ENCODE data around the gene ADCY9. TPM values are rescaled to one million over a fixed set of nuclear protein-coding genes. Genes with fewer than 3 reads are reported as not detected.
"Not testable (repeated sequence)": the region's sequence is repeated elsewhere in the genome, so short reads cannot be mapped to it uniquely, and the experiment has no call there.

The ADCY9 gene
- total and polyA plus RNA-seq, 2 experiments from 2014 or later = 7.1 to 28.4 TPM

DNA sequence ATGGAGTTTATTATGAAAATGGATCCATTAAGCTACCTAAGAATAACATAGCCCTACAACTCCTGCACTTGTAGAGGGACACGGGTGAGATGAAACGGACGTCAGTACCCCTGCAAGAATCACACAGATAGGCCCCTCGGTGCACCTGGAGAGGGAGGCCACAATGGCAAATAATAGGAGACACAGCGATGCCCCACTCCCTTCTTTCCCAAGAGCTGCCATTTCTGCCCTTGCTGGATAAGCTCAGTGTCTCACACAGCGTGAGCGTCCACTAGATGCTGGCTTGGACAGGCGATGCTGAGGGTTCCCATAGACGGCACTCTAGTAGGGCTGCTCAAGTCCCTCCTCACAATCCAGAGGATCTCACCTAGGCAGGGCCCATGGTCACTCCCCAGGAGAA is 67.8 kb downstream of the ADCY9 start:
- Histone ChIP-seq H3K36me3 (no peaks in the 10 kb centered on the region), H3K9me3 (ENCODE audit: low read depth) (no peaks in the 10 kb centered on the region), H3K27me3 (no peaks in the 10 kb centered on the region), H3K4me1 (ENCODE audit: low read depth) (peaks cover 21% of the 10 kb centered on the region), H3K4me3 (no peak overlapping the region), H3K27ac (no peak overlapping the region)
- no peak for DNase-seq (ENCODE audit: low read depth in 1 of 2, low spot score in 1 of 2)
- TF ChIP-seq CTCF (IDR thresholded peaks at IDR 0.05; ENCODE audit: low read depth, low read length) = no peak

DNA sequence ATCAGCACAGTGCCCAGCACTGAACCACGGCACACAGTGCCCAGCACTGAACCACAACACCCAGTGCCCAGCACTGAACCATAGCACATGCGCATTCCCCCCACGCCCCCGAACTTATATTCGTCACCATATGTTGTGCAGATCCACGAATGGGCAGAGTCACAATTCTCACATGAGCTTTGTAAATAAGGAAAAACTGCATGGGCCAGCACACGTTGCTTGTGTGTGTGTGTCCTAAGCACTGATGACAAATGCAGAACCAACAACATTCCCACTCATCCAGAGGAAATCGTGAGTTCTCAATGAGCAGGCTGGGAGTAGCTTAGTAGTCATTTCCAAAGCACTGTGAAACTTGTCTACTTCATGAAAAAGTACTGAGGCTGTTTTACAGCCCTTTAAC is 70.0 kb downstream of the ADCY9 start:
- DNase-seq (ENCODE audit: low read depth in 1 of 2, low spot score in 1 of 2) = no peak
- TF ChIP-seq CTCF (IDR thresholded peaks at IDR 0.05; ENCODE audit: low read depth, low read length) = no peak
- no peak overlapping the region for H3K27ac ChIP-seq
- H3K27me3 ChIP-seq = no peaks in the 10 kb centered on the region
- peaks cover 4% of the 10 kb centered on the region for H3K4me1 ChIP-seq (ENCODE audit: low read depth)
- no peaks in the 10 kb centered on the region for H3K9me3 ChIP-seq (ENCODE audit: low read depth)
- no peaks in the 10 kb centered on the region for H3K36me3 ChIP-seq
- H3K4me3 ChIP-seq = no peak overlapping the region

DNA sequence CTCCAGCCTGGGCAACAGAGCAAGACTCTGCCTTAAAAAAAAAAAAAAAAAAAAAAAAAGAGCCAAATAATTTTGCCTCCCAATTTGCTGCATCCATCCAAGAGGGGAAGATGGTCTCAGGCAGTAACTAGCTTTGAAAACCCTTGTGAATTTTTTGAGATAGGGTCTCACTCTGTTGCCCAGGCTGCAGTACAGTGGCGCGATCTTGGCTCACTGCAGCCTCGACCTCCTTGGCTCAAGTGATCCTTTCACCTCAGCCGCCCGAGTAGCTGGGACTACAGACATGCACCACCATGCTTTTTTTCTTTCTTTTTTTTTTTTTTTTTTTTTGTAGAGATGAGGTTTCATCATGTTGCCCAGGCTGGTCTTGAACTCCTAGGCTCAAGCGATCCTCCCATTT is 70.7 kb downstream of the ADCY9 start:
- H3K9me3 ChIP-seq (ENCODE audit: low read depth); H3K4me1 ChIP-seq (ENCODE audit: low read depth); H3K27me3 ChIP-seq; DNase-seq (ENCODE audit: low read depth in 1 of 2, low spot score in 1 of 2); H3K36me3 ChIP-seq; H3K27ac ChIP-seq; H3K4me3 ChIP-seq: not testable (repeated sequence)

GRCh38 chr16:4042581-4042980 is 73.7 kb downstream of the ADCY9 start:
- no peaks in the 10 kb centered on the region for H3K27me3 ChIP-seq
- H3K9me3 ChIP-seq (ENCODE audit: low read depth) = no peaks in the 10 kb centered on the region
- DNase-seq (ENCODE audit: low read depth in 1 of 2, low spot score in 1 of 2) = no peak
- no peaks in the 10 kb centered on the region for H3K36me3 ChIP-seq
- no peak overlapping the region for H3K27ac ChIP-seq
- no peak for TF ChIP-seq CTCF (IDR thresholded peaks at IDR 0.05; ENCODE audit: low read depth, low read length)
- peaks cover 4% of the 10 kb centered on the region for H3K4me1 ChIP-seq (ENCODE audit: low read depth)
- H3K4me3 ChIP-seq = no peak overlapping the region

DNA sequence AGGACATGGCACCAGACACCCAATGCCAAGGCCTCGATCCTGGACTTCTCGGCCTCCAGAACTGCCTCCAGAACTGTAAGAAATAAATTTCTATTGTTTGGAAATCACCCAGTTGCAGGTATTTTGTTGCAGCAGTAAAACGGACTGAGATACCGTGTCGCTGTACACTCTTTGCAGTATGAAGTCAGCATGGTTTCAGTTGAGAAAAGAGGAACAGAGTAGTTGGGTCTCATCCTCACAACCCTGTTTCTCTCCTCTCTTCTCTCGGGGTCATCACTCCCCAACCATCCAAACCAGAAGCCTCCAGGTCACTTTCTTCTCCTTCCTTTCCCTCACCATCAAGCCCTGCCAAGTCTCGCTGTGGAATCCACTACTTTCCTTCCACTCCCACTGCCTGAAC is 77.8 kb downstream of the ADCY9 start:
- no peak for TF ChIP-seq CTCF (IDR thresholded peaks at IDR 0.05; ENCODE audit: low read depth, low read length)
- Histone ChIP-seq H3K27ac (no peak overlapping the region), H3K27me3 (no peaks in the 10 kb centered on the region), H3K36me3 (no peaks in the 10 kb centered on the region), H3K4me1 (ENCODE audit: low read depth) (no peaks in the 10 kb centered on the region), H3K9me3 (ENCODE audit: low read depth) (no peaks in the 10 kb centered on the region), H3K4me3 (no peak overlapping the region)
- no peak for DNase-seq (ENCODE audit: low read depth in 1 of 2, low spot score in 1 of 2)

GRCh38 chr16:4036952-4037351 is 79.3 kb downstream of the ADCY9 start:
- H3K9me3 ChIP-seq (ENCODE audit: low read depth); H3K4me3 ChIP-seq; H3K27ac ChIP-seq; H3K4me1 ChIP-seq (ENCODE audit: low read depth); H3K27me3 ChIP-seq; DNase-seq (ENCODE audit: low read depth in 1 of 2, low spot score in 1 of 2); H3K36me3 ChIP-seq: not testable (repeated sequence)

DNA sequence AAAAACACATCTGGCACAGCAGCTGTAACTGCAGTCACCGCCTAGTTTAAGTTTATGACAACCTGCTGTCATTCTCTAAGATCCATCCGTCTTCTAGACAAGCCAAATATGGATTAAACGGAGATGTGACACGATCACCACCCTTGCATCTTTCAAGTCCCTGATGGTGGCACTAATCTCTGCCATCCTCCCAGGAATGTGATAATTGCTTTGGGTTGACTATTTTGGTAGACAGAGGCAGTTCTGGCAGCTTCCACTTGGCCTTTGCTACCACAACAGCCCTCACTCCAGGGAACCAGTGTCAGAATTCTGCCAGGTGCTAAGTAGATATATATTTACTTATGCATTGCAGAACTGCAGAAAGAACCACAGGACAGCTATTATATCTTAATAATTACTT is 81.3 kb downstream of the ADCY9 start:
- no peak overlapping the region for H3K27ac ChIP-seq
- H3K4me1 ChIP-seq (ENCODE audit: low read depth) = no peaks in the 10 kb centered on the region
- no peaks in the 10 kb centered on the region for H3K9me3 ChIP-seq (ENCODE audit: low read depth)
- no peak for DNase-seq (ENCODE audit: low read depth in 1 of 2, low spot score in 1 of 2)
- no peaks in the 10 kb centered on the region for H3K36me3 ChIP-seq
- no peak overlapping the region for H3K4me3 ChIP-seq
- H3K27me3 ChIP-seq = no peaks in the 10 kb centered on the region
- TF ChIP-seq CTCF (IDR thresholded peaks at IDR 0.05; ENCODE audit: low read depth, low read length) = no peak
